Measurements from ENCODE around the gene ITGB1BP1.

GRCh38 chr2:9365498-9366019 is 57.8 kb downstream of the ITGB1BP1 start:
- TF ChIP-seq CTCF (IDR thresholded peaks at IDR 0.05 in 2 of 3, conservative IDR thresholded peaks at IDR 0.05 in 1 of 3; ENCODE audit: control insufficient read depth in 2 of 3, extremely low read depth in 1 of 3, insufficient read depth in 1 of 3, low read depth in 3 of 3, low read length in 3 of 3) (no peak), ZSCAN29 (IDR thresholded peaks at IDR 0.05) (no peak), SUZ12 (IDR thresholded peaks at IDR 0.05; ENCODE audit: unreplicated experiment) (no peak), SIN3A (IDR thresholded peaks at IDR 0.05; ENCODE audit: low read depth, low read length) (no peak), CBFB (IDR thresholded peaks at IDR 0.05; ENCODE audit: low read depth) (no peak), NFIC (IDR thresholded peaks at IDR 0.05; ENCODE audit: low read depth, low read length) (no peak), USF2 (IDR thresholded peaks at IDR 0.05; ENCODE audit: borderline replicate concordance, low read depth, low read length) (no peak), ZNF384 (IDR thresholded peaks at IDR 0.05; ENCODE audit: borderline replicate concordance, low read depth, low read length) (no peak), ATF3 (IDR thresholded peaks at IDR 0.05; ENCODE audit: borderline replicate concordance, extremely low read depth, low read depth, low read length) (no peak), CBX3 (IDR thresholded peaks at IDR 0.05; ENCODE audit: borderline replicate concordance, low read depth) (no peak), EP300 (IDR thresholded peaks at IDR 0.05; ENCODE audit: borderline replicate concordance in 1 of 2, control insufficient read depth in 1 of 2, low read depth in 2 of 2, low read length in 2 of 2) (no peak), TAF1 (IDR thresholded peaks at IDR 0.05; ENCODE audit: borderline replicate concordance, low read depth, low read length) (no peak), CHD4 (IDR thresholded peaks at IDR 0.05) (no peak)
- TF ChIP-seq, protein P1, sequence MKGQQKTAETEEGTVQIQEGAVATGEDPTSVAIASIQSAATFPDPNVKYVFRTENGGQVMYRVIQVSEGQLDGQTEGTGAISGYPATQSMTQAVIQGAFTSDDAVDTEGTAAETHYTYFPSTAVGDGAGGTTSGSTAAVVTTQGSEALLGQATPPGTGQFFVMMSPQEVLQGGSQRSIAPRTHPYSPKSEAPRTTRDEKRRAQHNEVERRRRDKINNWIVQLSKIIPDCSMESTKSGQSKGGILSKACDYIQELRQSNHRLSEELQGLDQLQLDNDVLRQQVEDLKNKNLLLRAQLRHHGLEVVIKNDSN (IDR thresholded peaks at IDR 0.05; ENCODE audit: borderline replicate concordance, extremely low read length, insufficient read depth, low read depth, low read length): no peak

Data from GM12878 (cell line).